OCI-LY7 (cell line): ENCODE results near the gene CFAP107.

Experiments used
- EZH2phosphoT487 ChIP-seq: fragments of 200-600 bp; sonication (generic); IDR thresholded peaks from 2 replicates; pipeline ENCODE4 v1.6.1; 2018; ENCODE audit warnings: low read depth, borderline replicate concordance, mild to moderate bottlenecking, mixed run types, antibody characterized with exemption, low read length, moderate library complexity, mixed read lengths
- TF ChIP-seq, protein P1 (sequence below): fragments of 200-600 bp; sonication (generic); conservative IDR thresholded peaks from 2 replicates; pipeline ENCODE4 v1.5.1; 2014; ENCODE audit warnings: mild to moderate bottlenecking, antibody characterized with exemption, low read length, moderate library complexity, mixed read lengths

DNA sequence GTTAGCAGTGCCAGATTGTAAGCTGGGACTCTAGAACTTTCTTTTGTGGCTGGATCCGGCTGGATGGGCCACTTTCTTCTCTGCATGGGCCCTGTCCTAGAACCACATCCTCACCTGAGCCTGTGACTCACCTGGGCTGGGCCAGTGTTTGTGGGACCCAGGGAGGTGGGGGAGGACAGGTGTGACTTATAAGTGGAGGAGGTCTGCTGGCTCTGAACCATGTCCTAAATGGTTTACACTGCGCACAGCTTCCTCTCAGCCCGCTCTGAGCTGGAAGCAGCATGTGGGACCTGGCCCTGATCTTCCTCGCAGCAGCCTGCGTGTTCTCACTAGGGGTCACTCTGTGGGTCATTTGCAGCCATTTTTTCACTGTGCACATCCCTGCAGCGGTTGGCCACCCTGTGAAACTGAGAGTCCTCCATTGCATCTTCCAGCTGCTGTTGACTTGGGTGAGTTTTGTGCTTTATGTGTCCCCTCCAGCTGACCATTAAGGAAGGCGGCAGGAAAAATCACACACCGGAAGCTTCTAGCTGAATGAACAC is 30.0 kb upstream of the CFAP107 start, which contains the start of gene AADACL3:
- TF ChIP-seq, protein P1, sequence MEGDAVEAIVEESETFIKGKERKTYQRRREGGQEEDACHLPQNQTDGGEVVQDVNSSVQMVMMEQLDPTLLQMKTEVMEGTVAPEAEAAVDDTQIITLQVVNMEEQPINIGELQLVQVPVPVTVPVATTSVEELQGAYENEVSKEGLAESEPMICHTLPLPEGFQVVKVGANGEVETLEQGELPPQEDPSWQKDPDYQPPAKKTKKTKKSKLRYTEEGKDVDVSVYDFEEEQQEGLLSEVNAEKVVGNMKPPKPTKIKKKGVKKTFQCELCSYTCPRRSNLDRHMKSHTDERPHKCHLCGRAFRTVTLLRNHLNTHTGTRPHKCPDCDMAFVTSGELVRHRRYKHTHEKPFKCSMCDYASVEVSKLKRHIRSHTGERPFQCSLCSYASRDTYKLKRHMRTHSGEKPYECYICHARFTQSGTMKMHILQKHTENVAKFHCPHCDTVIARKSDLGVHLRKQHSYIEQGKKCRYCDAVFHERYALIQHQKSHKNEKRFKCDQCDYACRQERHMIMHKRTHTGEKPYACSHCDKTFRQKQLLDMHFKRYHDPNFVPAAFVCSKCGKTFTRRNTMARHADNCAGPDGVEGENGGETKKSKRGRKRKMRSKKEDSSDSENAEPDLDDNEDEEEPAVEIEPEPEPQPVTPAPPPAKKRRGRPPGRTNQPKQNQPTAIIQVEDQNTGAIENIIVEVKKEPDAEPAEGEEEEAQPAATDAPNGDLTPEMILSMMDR = no peak
- TF ChIP-seq EZH2phosphoT487 = no peak
